DLD1 (cell line): ENCODE measurements around the gene CDC26.

ENCODE experiments used
- in situ Hi-C: cut with HindIII; loops from 2 replicates; pipeline ENCODE4 v1.10.0; 2017; ENCODE audit warnings: low sequenced_read_pairs

Gene CDC26

DNA sequence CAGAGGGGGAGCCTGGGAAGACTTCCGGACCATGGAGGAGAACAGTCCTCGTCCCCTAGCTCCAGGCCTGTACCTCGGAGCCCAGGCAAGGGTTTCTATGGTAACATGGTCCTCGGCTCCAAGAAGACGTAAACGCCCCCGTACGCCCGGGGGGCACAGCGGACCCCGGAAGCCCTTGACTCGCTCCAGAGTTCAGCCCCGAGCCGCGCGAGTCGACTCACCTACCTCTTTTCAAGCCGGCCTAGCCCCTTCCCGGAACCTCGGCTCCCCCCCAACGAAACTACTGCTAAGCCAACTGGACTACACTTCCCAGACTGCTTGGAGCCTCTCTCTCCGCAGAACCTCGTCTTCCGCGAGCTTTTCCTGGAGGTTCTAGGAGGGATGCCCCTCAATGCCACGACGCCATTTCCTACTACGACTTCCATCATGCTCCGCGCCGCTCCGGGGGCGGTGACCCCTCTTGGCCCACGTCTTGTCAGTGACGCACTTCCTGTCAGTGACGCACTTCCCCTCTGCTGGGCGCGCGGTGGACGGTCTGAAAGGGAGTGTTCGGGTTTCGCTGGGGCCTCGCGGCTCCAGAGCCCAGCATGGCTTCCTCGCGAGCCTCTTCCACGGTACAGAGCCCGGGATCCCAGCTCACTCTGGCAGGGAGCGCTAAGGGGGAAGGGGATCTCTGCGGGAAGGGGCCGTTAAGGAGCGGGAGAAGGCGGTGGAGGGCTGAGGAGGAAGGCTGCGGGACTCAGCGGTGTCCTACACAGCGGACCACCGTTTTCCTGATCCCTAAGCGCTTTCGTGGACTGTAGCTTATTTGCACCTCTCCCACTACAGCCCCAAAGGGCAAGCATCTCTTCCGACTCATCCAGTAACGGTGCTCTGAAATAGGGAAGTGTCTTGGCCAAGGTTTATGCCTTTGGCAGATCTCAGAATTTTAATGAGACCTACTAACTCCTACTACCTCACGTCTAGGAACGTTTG is at the start of gene CDC26, which contains the start of gene PRPF4:
TSS of gene CDC26 (minus strand) at position 416 of the 975 bp plus-strand sequence. CDS start 3,065 bp downstream, outside the sequence.
TSS of gene PRPF4 (plus strand) at position 502 of the 975 bp plus-strand sequence. CDS start at position 588, 86 bp downstream.
- in situ Hi-C loops = no loop called here

- in situ Hi-C loops = no loop called here
Observed at GRCh38 chr9:113322671-113323070, 47.3 kb upstream of the CDC26 start.

DNA sequence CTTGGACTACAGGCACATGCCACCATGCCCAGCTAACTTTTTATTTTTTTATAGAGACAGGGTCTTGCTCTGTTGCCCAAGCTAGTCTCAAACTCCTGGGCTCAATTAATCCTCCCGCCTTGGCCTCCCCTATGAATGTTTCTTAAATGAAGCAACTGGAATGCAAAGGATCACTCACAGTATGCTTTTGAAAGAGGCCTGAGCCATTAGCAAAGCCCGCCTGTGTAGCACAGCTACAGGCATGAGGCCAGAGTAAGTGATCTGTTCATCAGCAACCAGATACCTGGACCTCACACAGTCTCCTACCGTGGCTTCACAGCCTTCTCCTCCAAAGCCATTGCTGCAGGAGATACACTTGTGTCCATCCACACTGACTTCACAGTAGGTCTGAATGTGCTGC is 44.7 kb upstream of the CDC26 start:
- in situ Hi-C loops = no loop called here

DNA sequence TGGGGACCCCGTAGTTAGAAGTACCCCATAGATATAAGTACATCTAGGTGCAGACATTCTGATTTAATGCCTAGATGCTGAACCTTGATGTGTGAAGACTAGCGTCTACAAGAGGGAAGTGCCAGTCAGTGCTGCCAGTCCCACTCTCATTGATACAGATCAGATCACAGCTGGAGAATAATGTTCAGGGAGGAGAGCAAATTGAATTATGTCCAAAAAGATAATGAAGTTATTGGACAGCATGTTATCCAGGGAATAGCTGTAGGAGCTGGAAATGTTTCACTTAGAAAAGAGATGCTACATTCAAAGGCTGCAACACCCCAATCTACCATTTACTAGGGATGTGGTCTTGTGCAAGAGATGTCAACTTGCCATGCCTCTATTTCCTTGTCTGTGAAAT is 43.7 kb upstream of the CDC26 start:
- in situ Hi-C loops = no loop called here

DNA sequence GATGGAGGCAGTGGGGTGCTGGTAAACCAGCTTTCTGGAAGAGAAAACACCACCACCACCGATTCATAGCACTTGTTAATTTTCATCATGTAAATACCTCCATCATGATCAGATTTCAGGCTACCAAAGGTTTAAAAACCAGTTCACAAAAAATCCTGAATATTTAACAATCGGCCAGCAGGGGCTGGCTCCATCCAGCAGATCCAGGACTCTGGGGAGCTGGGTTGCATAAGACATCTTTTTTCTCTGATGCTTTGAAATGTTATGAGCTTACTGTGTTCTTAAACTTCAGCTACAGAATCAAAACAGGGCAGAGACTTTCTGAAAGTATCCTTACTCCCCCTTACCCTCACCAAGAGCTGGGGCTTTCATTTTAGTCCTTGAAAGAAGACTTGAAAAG is 42.4 kb upstream of the CDC26 start:
- in situ Hi-C loops = no loop called here

GRCh38 chr9:113316030-113316429 is 40.7 kb upstream of the CDC26 start:
- in situ Hi-C loops = no loop called here

- in situ Hi-C loops = no loop called here
Observed at GRCh38 chr9:113315231-113315630, 39.9 kb upstream of the CDC26 start.

DNA sequence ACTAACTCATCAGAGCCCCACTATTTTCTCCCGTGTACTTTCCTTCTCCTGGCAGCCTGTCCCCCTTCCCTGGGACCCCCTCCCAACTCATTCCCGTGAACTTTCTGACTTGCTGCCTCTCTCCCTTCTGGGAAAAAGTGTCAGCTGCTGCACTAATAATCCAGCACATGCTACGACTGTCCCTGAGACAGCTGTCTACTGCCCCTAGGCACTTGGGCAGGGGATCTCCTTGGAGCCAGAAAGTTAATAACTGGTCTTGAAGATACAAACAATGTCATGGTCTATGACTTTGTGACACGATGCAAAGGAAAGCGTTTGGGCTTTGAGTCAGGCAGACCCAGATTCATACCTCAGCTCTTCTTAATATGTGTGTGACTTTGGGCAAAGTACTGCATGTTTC is 37.9 kb upstream of the CDC26 start:
- in situ Hi-C loops = no loop called here

- in situ Hi-C loops = no loop called here
Observed at GRCh38 chr9:113311961-113312360, 36.6 kb upstream of the CDC26 start.

DNA sequence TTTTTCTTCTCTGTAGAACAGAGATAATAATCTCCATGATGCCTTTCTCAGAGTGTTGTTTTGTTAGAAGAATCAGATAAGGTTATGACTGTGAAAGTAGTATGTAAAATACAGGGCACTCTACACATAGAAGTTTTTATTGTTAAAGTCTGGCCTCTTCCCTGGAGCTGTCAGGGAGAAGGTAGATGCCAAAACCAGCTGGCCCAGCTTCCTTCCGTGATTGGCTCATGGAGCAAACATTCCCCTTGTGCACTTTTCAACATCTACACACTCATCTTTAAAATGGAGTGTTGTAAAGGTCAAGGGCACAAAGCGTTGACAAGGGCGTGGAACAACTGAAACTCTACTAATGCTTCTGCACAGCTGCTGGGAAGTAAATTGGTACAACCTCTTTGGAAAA is 35.2 kb upstream of the CDC26 start:
- in situ Hi-C loops = no loop called here

DNA sequence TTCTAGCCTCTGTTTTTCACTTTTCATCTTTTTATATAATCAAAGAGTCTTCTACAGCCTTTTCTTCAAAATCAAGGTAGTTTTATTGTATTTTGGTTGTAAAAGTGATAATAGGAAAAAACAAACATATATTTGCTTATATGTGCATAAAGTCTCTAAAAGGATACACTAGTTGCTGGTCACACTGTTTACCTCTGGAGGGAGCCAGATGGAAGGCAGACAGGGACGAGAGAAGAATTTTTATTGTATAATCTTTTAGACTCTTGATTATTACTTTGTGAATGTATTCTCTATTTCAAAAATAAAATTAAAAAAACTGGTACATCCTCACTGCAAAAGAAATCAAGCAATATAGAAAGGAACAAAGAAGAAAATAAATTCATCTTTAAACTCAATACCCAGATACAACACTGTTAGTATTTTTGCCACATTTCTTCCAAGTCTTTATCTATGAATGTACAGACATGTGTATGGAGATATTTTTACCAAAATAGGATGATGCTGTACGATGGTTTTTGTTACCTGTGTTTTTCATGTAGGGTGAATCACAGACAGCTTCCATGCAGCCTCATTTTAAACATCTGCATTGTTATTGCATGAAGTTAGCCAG is 33.9 kb upstream of the CDC26 start:
- in situ Hi-C loops = no loop called here

- in situ Hi-C loops = no loop called here
Observed at GRCh38 chr9:113307396-113307975, 32.1 kb upstream of the CDC26 start.

- in situ Hi-C loops = no loop called here
Observed at GRCh38 chr9:113306566-113306965, 31.2 kb upstream of the CDC26 start.

GRCh38 chr9:113302792-113303418 is 27.5 kb upstream of the CDC26 start, which contains the start of gene RNF183:
Gene RNF183, minus strand, starts transcription at chr9:113303376. Its CDS starts 5,192 bp downstream, at chr9:113298184.
- in situ Hi-C loops = no loop called here

DNA sequence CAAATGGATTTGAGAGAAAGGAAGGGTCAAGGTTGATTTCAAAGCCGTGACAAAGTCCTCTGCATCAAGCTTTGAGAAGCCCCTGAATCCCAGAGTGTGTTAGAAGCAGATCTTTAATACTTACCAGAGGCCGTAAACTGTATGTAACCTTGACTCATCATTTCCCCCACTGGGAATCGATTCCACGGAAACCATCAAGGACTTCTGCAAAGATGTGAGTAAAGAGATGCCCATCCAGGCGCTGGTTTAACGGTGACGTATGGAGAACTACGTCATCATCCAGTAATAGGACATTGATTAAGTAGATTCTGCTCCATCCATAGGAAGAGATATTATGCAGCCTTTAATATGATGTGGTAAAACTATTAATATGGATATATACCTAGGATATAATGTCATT is 26.2 kb upstream of the CDC26 start:
- in situ Hi-C loops = no loop called here

DNA sequence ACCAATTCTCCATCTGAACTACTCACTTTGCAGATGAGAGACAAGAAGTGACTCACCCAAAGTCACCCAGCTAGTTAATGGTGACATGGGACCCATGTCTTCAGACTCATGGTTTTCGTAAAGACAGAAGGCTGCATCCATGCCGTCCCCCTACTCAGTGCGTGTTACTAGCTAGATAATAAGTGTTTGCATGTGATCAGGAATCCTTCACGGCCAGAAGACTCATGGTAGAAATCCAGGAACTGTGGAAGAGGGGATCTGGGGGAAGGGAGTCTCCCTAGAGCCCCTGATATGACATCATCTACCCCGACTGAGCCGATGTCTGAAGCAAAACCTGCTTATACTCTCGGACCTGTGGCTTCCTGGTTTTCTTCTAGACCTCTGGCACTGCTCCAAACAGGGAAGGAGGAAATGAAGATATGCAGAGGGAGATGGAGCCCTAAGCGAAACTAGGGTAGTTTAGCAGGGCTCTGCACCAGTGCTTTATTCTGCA is 24.5 kb upstream of the CDC26 start:
- in situ Hi-C loops = no loop called here

DNA sequence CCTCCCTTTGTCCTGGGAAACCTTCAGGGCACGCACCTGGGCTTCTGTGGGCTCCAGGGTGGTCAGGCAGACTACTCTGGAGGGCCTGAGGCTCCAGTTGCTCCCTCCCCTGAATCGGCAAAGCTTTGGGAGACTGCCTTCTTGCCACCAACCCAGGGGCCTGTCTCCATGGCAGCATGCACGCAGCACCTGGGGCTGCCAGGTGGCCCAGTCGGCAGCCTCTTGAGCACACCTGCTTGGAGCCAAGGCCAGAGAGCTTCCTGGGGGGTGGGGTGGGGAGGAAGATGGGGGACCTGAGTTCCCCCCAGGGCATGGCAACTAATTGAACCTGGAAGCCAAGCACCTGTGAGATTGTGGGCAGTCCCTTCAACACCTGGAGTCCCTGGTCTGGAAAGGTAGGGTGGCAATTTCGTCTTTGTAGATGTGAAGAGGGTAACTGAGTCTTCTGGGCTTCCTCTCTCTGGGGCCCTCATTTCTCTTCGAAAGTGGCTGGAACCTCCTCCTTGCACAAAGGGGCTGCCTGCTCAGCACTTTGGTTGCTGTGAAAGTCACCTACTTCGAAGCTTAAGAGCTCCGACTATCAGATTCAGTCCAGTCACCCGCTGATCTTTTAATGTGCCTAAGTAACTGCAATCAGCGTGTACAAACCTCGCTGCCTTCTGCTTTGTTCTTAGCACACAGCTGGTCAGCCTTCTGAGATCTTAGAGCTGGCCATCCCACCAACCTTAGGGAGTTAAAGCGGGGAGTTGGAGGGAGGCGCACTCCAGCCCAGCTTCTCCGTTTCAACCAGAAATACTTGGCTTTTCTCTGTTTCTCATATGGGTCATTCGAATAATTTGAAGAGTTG is 23.8 kb upstream of the CDC26 start:
- in situ Hi-C loops = no loop called here

GRCh38 chr9:113298311-113298710 is 22.9 kb upstream of the CDC26 start:
- in situ Hi-C loops = no loop called here

- in situ Hi-C loops = no loop called here
Observed at GRCh38 chr9:113296796-113297558, 21.6 kb upstream of the CDC26 start.
